Neutrophil (primary cell): Measurements from ENCODE around the gene UNKL.

Experiments used
- H3K27ac ChIP-seq: fragments of 200-600 bp; sonication (generic); 2 replicates; pipeline ENCODE4 v1.5.1; 2016; ENCODE audit warnings: mild to moderate bottlenecking, moderate library complexity
- H3K27me3 ChIP-seq: fragments of 200-600 bp; sonication (generic); 2 replicates; pipeline ENCODE4 v1.6.0; 2016; ENCODE audit warnings: mild to moderate bottlenecking
- H3K36me3 ChIP-seq: fragments of 200-600 bp; sonication (generic); 2 replicates; pipeline ENCODE4 v1.5.1; 2017
- H3K4me1 ChIP-seq, 2 experiments: fragments of 200-600 bp in 1 of 2; sonication (generic) in 1 of 2; 1 replicate in 1 of 2; 2 replicates in 1 of 2; pipeline versions ENCODE4 v1.5.1 to v1.6.1; 2013 to 2016; ENCODE audit warnings: low read depth in 1 of 2, low read length in 1 of 2, mild to moderate bottlenecking in 1 of 2, moderate library complexity in 1 of 2; ENCODE audit not compliant: control insufficient read depth in 1 of 2, insufficient read depth in 1 of 2
- H3K4me3 ChIP-seq, 2 experiments: fragments of 200-600 bp in 1 of 2; sonication (generic) in 1 of 2; 1 replicate in 1 of 2; 2 replicates in 1 of 2; pipeline ENCODE4 v1.5.1; 2013 to 2016; ENCODE audit warnings: low read depth in 1 of 2, low read length in 1 of 2, mild to moderate bottlenecking in 1 of 2, moderate library complexity in 1 of 2
- H3K9me3 ChIP-seq: fragments of 200-600 bp; sonication (generic); 2 replicates; pipeline ENCODE4 v1.5.1; 2016
- CTCF ChIP-seq: fragments of 200-600 bp; sonication (generic); IDR thresholded peaks from 2 replicates; pipeline ENCODE4 v1.5.1; 2016; ENCODE audit warnings: antibody characterized with exemption

UNKL gene

GRCh38 chr16:1420111-1420539 is 5.6 kb upstream of the UNKL start:
- Histone ChIP-seq H3K27ac (peak overlapping the region; percentile 82), H3K4me1 (peaks cover 13 to 16% of the 10 kb centered on the region in 2 experiments), H3K4me3 (peak overlapping the region; percentile 71 to 91), H3K9me3 (no peaks in the 10 kb centered on the region), H3K36me3 (no peaks in the 10 kb centered on the region), H3K27me3 (no peaks in the 10 kb centered on the region)
- TF ChIP-seq CTCF, result no peak

DNA sequence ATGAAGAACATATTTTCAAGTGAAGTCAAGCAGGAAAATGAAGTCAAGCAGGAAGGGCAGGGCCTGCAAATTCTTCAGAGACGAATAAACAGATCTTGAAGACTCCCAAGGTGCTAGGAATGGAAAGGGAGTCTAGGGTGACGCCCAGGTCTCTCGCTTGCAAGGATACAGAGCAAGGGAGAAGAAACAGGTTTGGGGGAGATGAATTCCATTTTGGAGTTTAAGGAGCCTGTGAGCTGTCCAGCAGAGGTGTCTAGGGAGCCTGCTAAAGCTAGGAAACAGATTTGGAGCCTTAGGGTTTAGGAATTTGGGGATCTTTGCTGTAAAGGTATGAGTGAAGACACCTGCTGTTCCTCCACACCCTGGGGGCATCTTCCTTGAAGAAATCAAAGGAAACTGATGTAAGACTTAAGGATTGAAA is 2.0 kb upstream of the UNKL start:
- H3K27me3 ChIP-seq, result no peaks in the 10 kb centered on the region

GRCh38 chr16:1413684-1414531 is 596 bp downstream of the UNKL start:
- no peaks in the 10 kb centered on the region for H3K27me3 ChIP-seq
- peaks cover 44% of the 10 kb centered on the region for H3K36me3 ChIP-seq
- H3K4me3 ChIP-seq, result peak overlapping the region; percentile 74 to 83
- H3K27ac ChIP-seq, result peak overlapping the region; percentile 98
- peak; percentile 50 for TF ChIP-seq CTCF
- no peaks in the 10 kb centered on the region for H3K9me3 ChIP-seq
- H3K4me1 ChIP-seq, result peaks cover 20 to 24% of the 10 kb centered on the region in 2 experiments

More for the DNA sequence above, 2.0 kb upstream of the UNKL start:
- Histone ChIP-seq H3K36me3 (peaks cover 18% of the 10 kb centered on the region), H3K27ac (no peak overlapping the region), H3K4me1 (peaks cover 32% of the 10 kb centered on the region in 2 experiments), H3K9me3 (no peaks in the 10 kb centered on the region), H3K4me3 (no peak overlapping the region)
- no peak for TF ChIP-seq CTCF

- Histone ChIP-seq H3K36me3 (peaks cover 50% of the 10 kb centered on the region), H3K9me3 (no peaks in the 10 kb centered on the region), H3K27ac (no peak overlapping the region), H3K27me3 (no peaks in the 10 kb centered on the region), H3K4me3 (no peak overlapping the region), H3K4me1 (peaks cover 28 to 34% of the 10 kb centered on the region in 2 experiments)
- no peak for TF ChIP-seq CTCF
These were observed 1.7 kb downstream of the UNKL start for GRCh38 chr16:1412847-1413246.

DNA sequence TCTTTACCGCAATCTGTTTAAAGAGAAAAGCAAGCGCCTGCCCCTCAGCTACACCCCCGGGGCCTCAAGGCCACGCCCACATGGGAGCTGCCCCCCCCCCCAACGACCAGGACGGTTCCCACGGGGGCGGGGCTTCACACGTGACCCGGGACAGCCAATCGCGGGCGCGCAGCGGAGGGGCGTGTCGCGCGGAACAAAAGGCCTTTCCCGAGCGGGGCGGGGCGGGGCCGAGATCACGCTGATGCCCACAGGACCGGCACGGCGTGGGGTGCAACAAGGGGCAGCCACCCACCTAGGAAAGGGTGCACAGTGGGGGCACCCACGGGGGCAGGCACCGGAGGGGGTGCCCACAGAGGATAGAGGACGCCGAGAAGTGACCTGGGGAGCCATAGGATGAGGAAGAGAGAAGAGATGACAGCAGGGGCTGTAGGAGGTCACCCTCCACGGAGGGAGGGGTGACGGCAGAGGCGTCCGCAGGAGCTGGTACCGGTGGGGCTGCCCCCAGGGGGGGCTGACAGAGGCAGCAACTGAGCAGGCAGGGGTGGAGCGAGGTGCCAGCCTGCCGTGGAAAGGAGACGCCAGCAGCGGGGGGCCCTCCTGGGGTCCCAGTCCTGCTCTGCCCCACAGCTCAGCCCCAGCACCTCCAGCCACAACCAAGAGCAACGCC is 6.2 kb downstream of the UNKL start:
- H3K27me3 ChIP-seq, result no peaks in the 10 kb centered on the region
- TF ChIP-seq CTCF, result no peak
- H3K9me3 ChIP-seq, result no peaks in the 10 kb centered on the region
- H3K27ac ChIP-seq, result peak overlapping the region; percentile 59
- H3K4me1 ChIP-seq, result peaks cover 19 to 31% of the 10 kb centered on the region in 2 experiments
- peak overlapping the region; percentile 35 to 43 for H3K4me3 ChIP-seq
- H3K36me3 ChIP-seq, result peaks cover 89% of the 10 kb centered on the region
